Neutrophil (primary cell): Measurements from ENCODE around the gene AEBP1.

Experiments used
- H3K27ac ChIP-seq: fragments of 200-600 bp; sonication (generic); 2 replicates; pipeline ENCODE4 v1.5.1; 2016; ENCODE audit warnings: mild to moderate bottlenecking, moderate library complexity
- H3K27me3 ChIP-seq: fragments of 200-600 bp; sonication (generic); 2 replicates; pipeline ENCODE4 v1.6.0; 2016; ENCODE audit warnings: mild to moderate bottlenecking
- H3K36me3 ChIP-seq: fragments of 200-600 bp; sonication (generic); 2 replicates; pipeline ENCODE4 v1.5.1; 2017
- H3K4me1 ChIP-seq, 2 experiments: fragments of 200-600 bp in 1 of 2; sonication (generic) in 1 of 2; 1 replicate in 1 of 2; 2 replicates in 1 of 2; pipeline versions ENCODE4 v1.5.1 to v1.6.1; 2013 to 2016; ENCODE audit warnings: low read depth in 1 of 2, low read length in 1 of 2, mild to moderate bottlenecking in 1 of 2, moderate library complexity in 1 of 2; ENCODE audit not compliant: control insufficient read depth in 1 of 2, insufficient read depth in 1 of 2
- H3K4me3 ChIP-seq, 2 experiments: fragments of 200-600 bp in 1 of 2; sonication (generic) in 1 of 2; 1 replicate in 1 of 2; 2 replicates in 1 of 2; pipeline ENCODE4 v1.5.1; 2013 to 2016; ENCODE audit warnings: low read depth in 1 of 2, low read length in 1 of 2, mild to moderate bottlenecking in 1 of 2, moderate library complexity in 1 of 2
- H3K9me3 ChIP-seq: fragments of 200-600 bp; sonication (generic); 2 replicates; pipeline ENCODE4 v1.5.1; 2016
- CTCF ChIP-seq: fragments of 200-600 bp; sonication (generic); IDR thresholded peaks from 2 replicates; pipeline ENCODE4 v1.5.1; 2016; ENCODE audit warnings: antibody characterized with exemption

Gene AEBP1

GRCh38 chr7:44076101-44076895 is 27.8 kb upstream of the AEBP1 start:
- H3K27ac ChIP-seq: peak overlapping the region; percentile 94
- no peaks in the 10 kb centered on the region for H3K27me3 ChIP-seq
- no peaks in the 10 kb centered on the region for H3K9me3 ChIP-seq
- peaks cover 31 to 32% of the 10 kb centered on the region in 2 experiments for H3K4me1 ChIP-seq
- TF ChIP-seq CTCF: no peak
- H3K4me3 ChIP-seq: no peak overlapping the region
- peaks cover 74% of the 10 kb centered on the region for H3K36me3 ChIP-seq

- peak overlapping the region; percentile 94 for H3K27ac ChIP-seq
- no peak for TF ChIP-seq CTCF
- no peak overlapping the region for H3K4me3 ChIP-seq
- peaks cover 36 to 40% of the 10 kb centered on the region in 2 experiments for H3K4me1 ChIP-seq
- peaks cover 74% of the 10 kb centered on the region for H3K36me3 ChIP-seq
- no peaks in the 10 kb centered on the region for H3K9me3 ChIP-seq
- no peaks in the 10 kb centered on the region for H3K27me3 ChIP-seq
Measured at GRCh38 chr7:44077061-44077460, 27.1 kb upstream of the AEBP1 start.

DNA sequence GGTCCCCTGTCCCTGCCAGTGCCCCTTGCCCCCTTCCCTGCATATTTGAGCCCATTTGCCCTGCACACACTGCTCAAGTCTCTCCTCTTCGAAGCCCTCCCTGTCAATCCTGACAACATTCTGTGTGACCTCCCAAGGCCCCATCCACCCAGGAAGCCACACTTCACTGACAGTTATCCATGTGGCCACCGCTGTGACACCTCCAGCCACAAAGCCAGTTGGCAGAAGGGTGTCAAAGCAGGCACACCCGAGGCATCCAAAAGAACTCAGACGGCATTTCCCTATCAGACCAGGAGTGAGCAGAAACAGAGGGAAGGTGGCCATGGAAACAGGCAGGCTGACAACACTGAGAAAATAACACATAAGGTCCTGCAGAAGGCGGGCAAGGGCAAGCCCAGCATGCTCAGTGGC is 26.5 kb upstream of the AEBP1 start:
- Histone ChIP-seq H3K4me3 (no peak overlapping the region), H3K36me3 (peaks cover 71% of the 10 kb centered on the region), H3K27ac (peak overlapping the region; percentile 94), H3K27me3 (no peaks in the 10 kb centered on the region), H3K4me1 (peaks cover 40 to 41% of the 10 kb centered on the region in 2 experiments), H3K9me3 (no peaks in the 10 kb centered on the region)
- TF ChIP-seq CTCF: no peak

DNA sequence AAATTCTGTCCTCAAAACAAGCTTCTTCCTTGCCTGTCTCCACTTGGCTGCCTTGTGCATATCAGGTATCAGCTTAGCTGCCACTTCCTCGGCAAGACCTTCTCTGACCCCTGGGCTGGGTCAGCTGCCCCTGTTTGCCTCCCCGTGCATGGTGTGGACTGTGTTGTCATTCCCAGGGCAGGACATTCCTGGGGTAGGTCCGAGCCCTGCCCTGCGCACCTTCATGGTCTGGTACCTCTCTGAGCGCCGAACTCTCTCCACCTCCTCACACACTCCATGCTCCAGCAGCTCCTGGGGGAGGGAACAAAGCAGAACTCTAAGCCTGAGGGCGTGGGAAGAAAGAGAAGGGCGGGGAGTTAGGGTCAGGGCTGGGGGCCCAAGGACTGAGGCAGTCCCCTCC is 25.6 kb upstream of the AEBP1 start:
- no peak overlapping the region for H3K4me3 ChIP-seq
- no peaks in the 10 kb centered on the region for H3K9me3 ChIP-seq
- no peak for TF ChIP-seq CTCF
- no peaks in the 10 kb centered on the region for H3K27me3 ChIP-seq
- no peak overlapping the region for H3K27ac ChIP-seq
- peaks cover 40 to 41% of the 10 kb centered on the region in 2 experiments for H3K4me1 ChIP-seq
- peaks cover 63% of the 10 kb centered on the region for H3K36me3 ChIP-seq

GRCh38 chr7:44079331-44080021 is 24.7 kb upstream of the AEBP1 start:
- Histone ChIP-seq H3K4me1 (peaks cover 30 to 31% of the 10 kb centered on the region in 2 experiments), H3K4me3 (no peak overlapping the region), H3K27ac (no peak overlapping the region), H3K9me3 (no peaks in the 10 kb centered on the region), H3K36me3 (peaks cover 59% of the 10 kb centered on the region), H3K27me3 (no peaks in the 10 kb centered on the region)
- TF ChIP-seq CTCF: no peak
